GM21515 (cell line): ENCODE data around the gene COL28A1.
"Not testable (repeated sequence)": the region's sequence is repeated elsewhere in the genome, so short reads cannot be mapped to it uniquely, and the experiment has no call there.

Experiments used
- ATAC-seq: cut with Tn5 transposase; IDR thresholded peaks from one replicate; pipeline ENCODE4 v1.9.1; 2021; ENCODE audit not compliant: unreplicated experiment

The COL28A1 gene

DNA sequence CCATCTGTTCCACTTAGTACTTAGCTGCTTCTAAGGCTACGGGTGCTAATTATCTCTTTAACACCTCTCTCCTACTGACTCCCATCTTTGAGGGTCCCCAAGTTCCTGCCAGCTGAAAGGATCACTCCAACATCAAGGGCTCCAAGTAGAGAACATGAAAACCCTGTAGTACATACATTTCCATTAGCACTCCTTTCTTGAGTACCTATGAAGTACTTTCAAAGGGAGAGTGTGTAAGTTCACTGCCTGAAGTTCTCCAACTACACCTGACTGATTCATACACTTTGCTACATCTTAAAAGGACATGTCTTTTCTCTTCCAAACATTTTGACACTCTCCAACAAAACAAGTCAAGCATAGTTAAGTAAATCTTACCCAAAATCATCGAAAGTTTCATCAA is 113.8 kb downstream of the COL28A1 start:
- ATAC-seq = no peak

DNA sequence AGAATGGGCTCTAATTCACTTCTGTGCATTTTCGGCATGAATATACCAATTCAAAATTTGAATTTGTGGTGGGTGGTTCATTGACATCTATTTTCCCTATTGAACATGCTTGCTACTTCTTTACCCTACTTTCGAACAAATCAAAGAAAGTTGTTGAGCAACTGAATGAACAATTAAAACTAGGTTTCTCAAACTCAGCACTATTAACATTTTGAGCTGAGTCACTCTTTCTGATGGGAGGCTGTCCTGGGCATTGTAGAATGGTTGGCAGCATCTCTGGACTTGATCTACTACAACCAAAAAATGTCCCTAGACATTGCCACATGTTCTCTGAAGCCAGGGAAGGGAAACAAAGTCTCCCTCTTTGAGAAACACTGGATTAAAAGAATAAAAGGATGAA is 116.7 kb downstream of the COL28A1 start:
- ATAC-seq = no peak

DNA sequence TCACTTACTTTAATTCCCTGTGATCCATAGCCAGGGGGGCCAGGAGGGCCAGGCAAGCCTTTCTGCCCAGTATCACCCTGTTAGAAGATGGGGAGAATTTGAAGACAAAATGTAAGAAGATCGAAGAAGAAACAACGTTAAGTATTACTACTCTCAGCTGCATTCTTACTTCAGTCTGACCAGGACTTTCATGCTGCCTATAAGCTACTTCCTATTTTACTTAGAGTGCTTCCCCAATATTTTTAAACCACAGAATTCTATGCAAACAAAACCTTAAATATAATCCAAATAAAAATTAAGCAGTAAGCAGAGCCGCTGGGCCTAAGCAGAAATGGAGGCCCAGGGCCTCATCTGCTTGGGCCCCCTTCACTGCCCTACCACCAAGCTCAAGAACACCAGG is 117.8 kb downstream of the COL28A1 start:
- no peak for ATAC-seq

DNA sequence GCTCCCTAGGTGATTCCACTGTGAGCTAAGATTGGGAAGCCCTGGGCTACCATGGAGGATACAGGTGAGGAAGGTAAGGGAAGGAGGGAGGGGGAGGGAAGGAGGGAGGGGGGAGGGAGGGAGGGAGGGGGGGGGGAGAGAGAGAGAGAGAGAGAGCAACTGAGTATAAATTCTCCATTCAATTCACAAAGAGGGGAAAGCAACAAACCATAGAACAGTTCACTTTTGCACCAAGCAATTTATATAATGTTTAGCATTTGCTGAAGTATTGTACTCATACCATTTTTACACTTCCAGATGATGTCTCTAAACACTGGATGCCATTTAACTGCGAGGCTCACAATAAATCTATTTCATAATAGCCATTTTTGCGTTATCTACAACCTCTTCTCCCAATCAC is 118.3 kb downstream of the COL28A1 start:
- no peak for ATAC-seq

- no peak for ATAC-seq
These were observed 119.4 kb downstream of the COL28A1 start for GRCh38 chr7:7416031-7416858.

- ATAC-seq = no peak
These were observed 120.7 kb downstream of the COL28A1 start for GRCh38 chr7:7414791-7415603.

- no peak for ATAC-seq
These were observed 127.5 kb downstream of the COL28A1 start for GRCh38 chr7:7408001-7408770.

DNA sequence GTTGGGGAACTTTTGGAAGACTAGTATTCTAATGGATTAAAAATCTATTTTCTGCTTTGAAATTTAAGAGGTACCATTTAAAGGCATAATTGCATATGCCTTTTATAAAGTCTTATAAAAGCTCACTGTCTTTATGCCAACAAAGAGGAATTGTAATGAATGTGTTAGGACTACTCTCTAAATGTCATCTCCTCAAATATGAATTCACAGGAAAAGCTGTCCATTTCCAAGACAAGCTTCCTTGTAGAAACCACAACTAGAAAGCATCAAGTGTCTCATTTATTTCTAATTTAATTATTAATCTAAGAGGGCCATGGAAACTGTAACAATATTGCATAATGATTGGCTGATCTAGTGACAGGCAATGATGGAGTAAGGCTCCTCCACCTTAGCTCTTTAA is 130.2 kb downstream of the COL28A1 start:
- ATAC-seq = no peak

GRCh38 chr7:7399707-7400106 is 136.0 kb downstream of the COL28A1 start:
- ATAC-seq = no peak

GRCh38 chr7:7395785-7396184 is 139.9 kb downstream of the COL28A1 start:
- no peak for ATAC-seq

- ATAC-seq = not testable (repeated sequence)
These were observed 147.5 kb downstream of the COL28A1 start for GRCh38 chr7:7388164-7388563.

GRCh38 chr7:7385421-7385820 is 150.3 kb downstream of the COL28A1 start:
- no peak for ATAC-seq

GRCh38 chr7:7384228-7384627 is 151.4 kb downstream of the COL28A1 start:
- no peak for ATAC-seq

DNA sequence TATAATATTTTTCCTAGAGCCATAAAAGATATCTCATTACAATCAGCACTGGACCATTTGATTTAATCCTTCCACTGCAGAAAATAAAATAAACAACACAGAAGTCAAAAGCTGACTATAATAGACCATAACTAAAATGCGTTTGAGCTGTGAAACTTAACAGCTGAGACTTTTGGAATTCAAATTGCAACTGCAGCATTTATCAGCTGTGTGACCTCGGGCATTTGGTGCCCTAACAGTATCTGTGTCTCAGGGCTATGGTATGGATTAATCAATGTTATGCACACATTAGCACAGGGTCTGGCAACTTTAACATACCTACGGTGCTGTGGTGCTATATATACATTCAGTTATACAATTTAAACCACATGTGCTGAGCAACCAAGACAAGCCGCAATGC is 160.1 kb downstream of the COL28A1 start:
- no peak for ATAC-seq

DNA sequence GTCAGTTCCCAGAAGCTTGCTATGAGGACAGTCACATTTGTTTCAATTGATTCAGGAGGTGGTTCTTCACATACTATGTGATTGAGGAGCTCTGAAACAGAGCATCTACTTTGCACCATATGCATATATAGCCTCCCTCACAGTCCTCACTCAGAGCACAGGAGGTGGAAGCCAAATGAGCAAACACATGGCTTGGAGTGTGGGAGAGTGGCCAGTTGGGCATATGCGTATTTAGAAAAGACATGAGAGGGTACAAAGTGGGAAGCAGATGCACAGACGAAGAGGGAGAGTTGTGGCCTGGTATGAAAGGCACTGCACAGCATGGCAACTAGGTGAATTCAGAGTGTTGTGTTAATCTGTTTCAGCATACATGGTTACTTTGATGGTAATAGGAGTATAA is 165.6 kb downstream of the COL28A1 start:
- ATAC-seq = no peak

DNA sequence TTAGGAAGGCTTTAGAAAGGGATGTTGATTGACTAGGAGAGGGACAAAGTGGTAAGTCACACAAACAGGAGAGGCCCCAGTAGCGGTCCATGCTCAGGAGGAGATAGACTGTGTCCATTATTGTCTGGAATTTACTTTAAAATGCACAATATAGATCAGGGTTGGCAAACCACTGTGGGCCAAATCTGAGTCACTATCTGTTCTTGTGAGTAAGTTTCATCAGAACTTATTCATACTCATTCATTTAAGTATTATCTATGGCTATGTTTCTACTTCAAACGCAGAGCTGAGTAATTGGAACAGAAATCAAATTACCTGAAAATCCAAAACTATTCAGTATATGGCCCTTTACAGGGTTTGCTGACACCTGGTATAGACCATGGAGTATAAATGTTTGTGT is 166.5 kb downstream of the COL28A1 start:
- ATAC-seq = no peak

DNA sequence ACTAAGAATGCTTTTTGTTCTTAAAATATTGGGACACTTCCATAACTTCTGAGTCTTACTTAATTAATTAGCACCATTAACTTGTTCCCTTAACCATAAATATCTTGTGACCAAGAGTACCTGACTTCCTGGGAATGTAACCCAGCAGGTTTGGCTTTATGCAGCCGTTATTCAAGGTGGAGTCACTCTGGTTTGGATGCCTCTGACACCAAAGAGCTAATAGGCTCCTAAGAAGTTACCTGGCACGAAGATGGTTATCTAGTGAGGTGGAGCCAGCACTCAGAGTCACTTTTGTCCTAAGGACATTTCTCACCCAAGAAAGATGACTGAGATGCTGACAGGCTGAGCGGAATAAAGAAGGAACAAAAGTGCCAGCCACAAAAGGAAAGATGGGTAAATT is 181.0 kb downstream of the COL28A1 start:
- ATAC-seq = no peak

- ATAC-seq = no peak
These were observed 182.8 kb downstream of the COL28A1 start for GRCh38 chr7:7352845-7353244.

GRCh38 chr7:7351832-7352231 is 183.8 kb downstream of the COL28A1 start:
- ATAC-seq = no peak

DNA sequence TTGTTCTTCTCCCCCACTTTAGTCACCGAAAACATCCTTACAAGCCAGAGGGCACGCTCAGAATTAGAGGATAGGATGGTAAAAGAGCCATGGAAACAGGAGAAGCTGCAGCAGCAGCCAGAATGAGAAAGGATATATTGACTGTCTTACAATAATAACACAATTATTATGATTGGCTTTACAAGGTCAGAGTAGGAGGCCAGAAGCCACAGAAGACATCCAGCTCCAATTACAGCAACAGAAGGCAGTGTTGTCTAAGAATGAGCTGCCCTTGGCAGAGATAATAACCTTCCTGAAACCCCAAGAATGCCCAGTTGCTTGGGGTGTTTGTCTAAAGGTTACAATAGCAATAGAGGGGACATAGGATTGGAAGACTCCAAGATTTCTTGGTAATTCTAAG is 184.5 kb downstream of the COL28A1 start:
- no peak for ATAC-seq

DNA sequence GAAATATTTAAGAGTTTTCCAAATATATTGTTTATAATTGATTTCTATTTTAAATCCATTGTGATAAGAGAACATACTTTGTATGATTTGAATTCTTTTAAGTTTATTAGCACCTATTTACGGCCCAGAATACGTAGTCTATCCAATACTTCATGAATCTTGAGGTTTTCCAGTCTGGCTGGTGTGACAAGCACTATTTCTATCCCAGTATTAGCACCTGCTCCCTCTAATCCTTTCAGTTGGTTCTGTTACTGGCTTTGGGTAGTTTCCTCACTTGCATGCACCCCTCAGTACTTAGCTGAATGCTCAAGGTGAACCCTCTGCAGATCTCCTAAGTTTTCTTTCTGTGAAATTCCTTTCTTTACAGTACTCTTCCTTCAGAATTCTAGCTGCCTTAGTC is 186.5 kb downstream of the COL28A1 start:
- ATAC-seq = no peak

DNA sequence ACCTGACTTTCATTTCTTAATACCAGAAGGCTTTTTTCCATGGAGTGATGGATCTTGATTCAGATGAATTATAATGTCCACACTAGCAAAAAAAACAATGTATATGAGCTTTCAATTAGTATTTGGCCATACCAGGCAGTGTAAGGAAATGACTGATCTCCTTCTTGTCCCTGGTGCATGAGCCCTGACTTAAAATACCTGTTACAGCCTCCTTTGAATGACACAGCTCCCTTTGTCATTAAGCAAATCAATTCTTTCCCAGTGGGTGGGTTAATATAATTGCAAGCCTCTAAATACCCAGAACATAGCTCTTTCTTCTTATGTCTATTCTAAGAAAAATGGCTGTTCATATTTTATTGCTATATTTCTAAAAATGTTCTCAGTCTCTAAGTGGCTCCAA is 188.6 kb downstream of the COL28A1 start:
- ATAC-seq = no peak
